H1 (cell line): ENCODE measurements around the gene RNASEH2A. TPM values are rescaled to one million over a fixed set of nuclear protein-coding genes. Genes with fewer than 3 reads are reported as not detected.
A peak's percentile ranks its signal among the peaks of the same experiment; 100 is the strongest.

Experiments
- CTCF ChIA-PET: fragments of 300-600 bp; sonication (Branson Sonifier 250); formaldehyde crosslinking; loops from one replicate; lab custom pipeline; 2021; ENCODE audit not compliant: partially characterized antibody; lab: Charles Lee
- POLR2A ChIA-PET: fragments of 300-600 bp; sonication (Branson Sonifier 250); formaldehyde crosslinking; loops from one replicate; lab custom pipeline; 2021; ENCODE audit warnings: inconsistent platforms; ENCODE audit not compliant: partially characterized antibody; lab: Charles Lee
- DNase-seq, 2 experiments: peaks; one replicate each; pipeline versions ENCODE4 v3.0.0 to v3.0.0-alpha.2; 2010 to 2022; ENCODE audit warnings: low spot score in 2 of 2, low read depth in 1 of 2, mixed read lengths in 1 of 2
- FAIRE-seq: peaks from 2 replicates; lab custom pipeline; 2011; peaks lifted over from hg19 to GRCh38; lab: Jason Lieb, UNC
- H2AFZ ChIP-seq: 2 replicates; pipeline ENCODE4 v1.8.1; 2012; ENCODE audit warnings: low read length, inconsistent platforms
- H2AK5ac ChIP-seq: 2 replicates; pipeline ENCODE4 v1.6.1; 2013; ENCODE audit warnings: low read depth, low read length
- H2BK120ac ChIP-seq: replicated peaks from 2 replicates; pipeline ENCODE3; 2013; ENCODE audit warnings: low read depth, low read length, inconsistent platforms
- H2BK12ac ChIP-seq: 2 replicates; pipeline ENCODE4 v1.6.1; 2013; ENCODE audit warnings: low read depth, low read length
- H2BK15ac ChIP-seq: 2 replicates; pipeline ENCODE4 v1.6.1; 2013; ENCODE audit warnings: low read length
- H2BK20ac ChIP-seq: 2 replicates; pipeline ENCODE4 v1.6.1; 2013; ENCODE audit warnings: low read length
- H2BK5ac ChIP-seq: 2 replicates; pipeline ENCODE4 v1.6.1; 2013; ENCODE audit warnings: low read depth, low read length
- H3K14ac ChIP-seq: 2 replicates; pipeline ENCODE4 v1.6.1; 2013; ENCODE audit warnings: inconsistent platforms; ENCODE audit not compliant: insufficient read length
- H3K18ac ChIP-seq: 2 replicates; pipeline ENCODE4 v1.6.1; 2013; ENCODE audit warnings: low read length; ENCODE audit errors: extremely low read depth
- H3K23ac ChIP-seq: 2 replicates; pipeline ENCODE4 v1.6.1; 2013; ENCODE audit warnings: inconsistent platforms; ENCODE audit not compliant: insufficient read length
- H3K23me2 ChIP-seq: 2 replicates; pipeline ENCODE4 v1.6.1; 2013; ENCODE audit warnings: low read depth, low read length
- H3K27ac ChIP-seq: 2 replicates; pipeline ENCODE4 v1.6.1; 2011; ENCODE audit warnings: low read depth, low read length, inconsistent platforms
- H3K27me3 ChIP-seq, 4 experiments: replicated peaks in 1 of 4; 1 replicate in 1 of 4; 2 replicates in 3 of 4; pipeline versions ENCODE4 v1.6.1 to v1.8.1; 2011 to 2013; ENCODE audit warnings: low read length in 3 of 4, mild to moderate bottlenecking in 3 of 4, inconsistent platforms in 2 of 4, mixed read lengths in 2 of 4, moderate library complexity in 1 of 4; ENCODE audit not compliant: control insufficient read depth in 3 of 4, insufficient read depth in 3 of 4; ENCODE audit errors: extremely low read depth in 1 of 4
- H3K36me3 ChIP-seq, 4 experiments: 2 replicates each; pipeline versions ENCODE4 v1.6.1 to v1.8.1; 2011 to 2013; ENCODE audit warnings: mild to moderate bottlenecking in 4 of 4, low read length in 3 of 4, moderate library complexity in 2 of 4, control low read depth in 1 of 4, inconsistent platforms in 1 of 4; ENCODE audit not compliant: insufficient read depth in 4 of 4, control insufficient read depth in 2 of 4
- H3K4ac ChIP-seq: replicated peaks from 2 replicates; pipeline ENCODE3; 2013; ENCODE audit warnings: low read length, low read depth, mixed read lengths, inconsistent platforms; ENCODE audit not compliant: insufficient read length
- H3K4me1 ChIP-seq, 4 experiments: replicated peaks in 1 of 4; 1 replicate in 1 of 4; 2 replicates in 3 of 4; pipeline versions ENCODE4 v1.6.1 to v1.8.1; 2011 to 2013; ENCODE audit warnings: low read length in 3 of 4, inconsistent platforms in 2 of 4, mixed read lengths in 1 of 4; ENCODE audit not compliant: insufficient read depth in 4 of 4, control insufficient read depth in 3 of 4
- H3K4me2 ChIP-seq, 2 experiments: 2 replicates each; pipeline versions ENCODE4 v1.6.1 to v1.8.1; 2011 to 2013; ENCODE audit warnings: low read depth in 2 of 2, low read length in 2 of 2, control low read depth in 1 of 2, inconsistent platforms in 1 of 2, mild to moderate bottlenecking in 1 of 2; ENCODE audit not compliant: insufficient read depth in 1 of 2
- H3K4me3 ChIP-seq, 4 experiments: fragments of 200-600, 300-600 bp in 1 of 4; sonication (generic), shearing (Covaris generic), sonication (Bioruptor Twin) in 1 of 4; 2 replicates each; pipeline versions ENCODE4 v1.5.1 to v1.8.1; 2011 to 2016; ENCODE audit warnings: low read length in 4 of 4, low read depth in 3 of 4, control low read depth in 2 of 4, inconsistent platforms in 2 of 4, mild to moderate bottlenecking in 2 of 4, mixed read lengths in 1 of 4, moderate library complexity in 1 of 4; ENCODE audit not compliant: insufficient read depth in 2 of 4; ENCODE audit errors: extremely low read depth in 1 of 4
- H3K56ac ChIP-seq: replicated peaks from 2 replicates; pipeline ENCODE3; 2013; ENCODE audit warnings: low read depth, mild to moderate bottlenecking, mixed read lengths, low read length, inconsistent platforms; ENCODE audit not compliant: insufficient read length
- H3K79me1 ChIP-seq: 2 replicates; pipeline ENCODE4 v1.6.1; 2013; ENCODE audit warnings: low read depth, low read length, control low read depth
- H3K79me2 ChIP-seq, 2 experiments: 2 replicates each; pipeline versions ENCODE4 v1.6.1 to v1.8.1; 2012 to 2013; ENCODE audit warnings: low read length in 2 of 2, mild to moderate bottlenecking in 2 of 2, inconsistent platforms in 1 of 2; ENCODE audit not compliant: insufficient read depth in 2 of 2, control insufficient read depth in 1 of 2
- H3K9ac ChIP-seq, 4 experiments: replicated peaks in 1 of 4; 1 replicate in 1 of 4; 2 replicates in 3 of 4; pipeline versions ENCODE4 v1.6.1 to v1.8.1; 2011 to 2013; ENCODE audit warnings: low read depth in 3 of 4, low read length in 3 of 4, control low read depth in 2 of 4, mild to moderate bottlenecking in 2 of 4, moderate library complexity in 2 of 4, inconsistent platforms in 1 of 4; ENCODE audit errors: extremely low read depth in 1 of 4
- H3K9me3 ChIP-seq, 2 experiments: 2 replicates each; pipeline versions ENCODE4 v1.6.1 to v1.8.1; 2012 to 2013; ENCODE audit warnings: mild to moderate bottlenecking in 2 of 2, moderate library complexity in 2 of 2, control low read depth in 1 of 2, inconsistent platforms in 1 of 2, low read depth in 1 of 2, low read length in 1 of 2, mixed read lengths in 1 of 2; ENCODE audit not compliant: insufficient read depth in 2 of 2
- H4K20me1 ChIP-seq, 2 experiments: replicated peaks in 1 of 2; 2 replicates each; pipeline versions ENCODE3 to v1.8.1; 2011 to 2013; ENCODE audit warnings: inconsistent platforms in 2 of 2, low read length in 2 of 2, mild to moderate bottlenecking in 1 of 2; ENCODE audit not compliant: insufficient read depth in 2 of 2, control insufficient read depth in 1 of 2
- H4K5ac ChIP-seq: 2 replicates; pipeline ENCODE4 v1.6.1; 2013; ENCODE audit warnings: low read length, low read depth, mixed read lengths, inconsistent platforms; ENCODE audit not compliant: insufficient read length
- H4K8ac ChIP-seq: 2 replicates; pipeline ENCODE4 v1.8.0; 2013; ENCODE audit warnings: mild to moderate bottlenecking, moderate library complexity, low read length, inconsistent platforms; ENCODE audit not compliant: insufficient read depth; ENCODE audit errors: extremely low read depth
- H4K91ac ChIP-seq: replicated peaks from 2 replicates; pipeline ENCODE3; 2013; ENCODE audit warnings: low read length, mixed read lengths, inconsistent platforms; ENCODE audit not compliant: insufficient read length
- BACH1 ChIP-seq: IDR thresholded peaks from 2 replicates; pipeline ENCODE4 v1.6.1; 2012; ENCODE audit warnings: low read length, improper control_type of control experiment
- CTCF ChIP-seq, 3 experiments: IDR thresholded peaks; 1 replicate in 2 of 3; 2 replicates in 1 of 3; pipeline versions ENCODE4 v1.5.1 to v1.6.1; 2011; ENCODE audit warnings: low read length in 3 of 3, mild to moderate bottlenecking in 3 of 3, inconsistent platforms in 2 of 3, low read depth in 1 of 3, moderate library complexity in 1 of 3; ENCODE audit not compliant: insufficient read depth in 1 of 3; ENCODE audit errors: control extremely low read depth in 1 of 3
- EZH2 ChIP-seq: fragments of 200-600 bp; sonication (generic); IDR thresholded peaks from 2 replicates; pipeline ENCODE4 v1.7.1; 2012; ENCODE audit warnings: low read depth, mild to moderate bottlenecking, moderate library complexity, low read length, inconsistent platforms; ENCODE audit not compliant: severe bottlenecking
- JUND ChIP-seq: IDR thresholded peaks from 2 replicates; pipeline ENCODE4 v1.6.1; 2011; ENCODE audit warnings: mild to moderate bottlenecking, improper control_type of control experiment, low read length
- NRF1 ChIP-seq: IDR thresholded peaks from 2 replicates; pipeline ENCODE4 v1.6.1; 2011; ENCODE audit warnings: mild to moderate bottlenecking, low read depth, low read length, improper control_type of control experiment
- POLR2A ChIP-seq, 2 experiments: IDR thresholded peaks; 1 replicate in 1 of 2; 2 replicates in 1 of 2; pipeline ENCODE4 v1.6.1; 2011; ENCODE audit warnings: low read depth in 2 of 2, low read length in 2 of 2, mild to moderate bottlenecking in 2 of 2; ENCODE audit errors: control extremely low read depth in 1 of 2
- RAD21 ChIP-seq, 2 experiments: IDR thresholded peaks in 1 of 2; conservative IDR thresholded peaks in 1 of 2; 2 replicates each; pipeline ENCODE4 v1.6.1; 2011; ENCODE audit warnings: low read depth in 2 of 2, low read length in 2 of 2, improper control_type of control experiment in 1 of 2, inconsistent platforms in 1 of 2, mild to moderate bottlenecking in 1 of 2, moderate library complexity in 1 of 2
- SIRT6 ChIP-seq: IDR thresholded peaks from one replicate; pipeline ENCODE4 v1.7.1; 2012; ENCODE audit warnings: low read length, inconsistent platforms
- SRF ChIP-seq: IDR thresholded peaks from 2 replicates; pipeline ENCODE4 v1.6.1; 2011; ENCODE audit warnings: mild to moderate bottlenecking, low read depth, low read length, moderate library complexity
- TBP ChIP-seq: IDR thresholded peaks from 2 replicates; pipeline ENCODE4 v1.6.1; 2011; ENCODE audit warnings: low read depth, low read length, improper control_type of control experiment
- YY1 ChIP-seq: IDR thresholded peaks from 2 replicates; pipeline ENCODE4 v1.6.1; 2011; ENCODE audit warnings: low read depth, mild to moderate bottlenecking, low read length
- WGBS, 2 experiments: shearing (Covaris generic) in 1 of 2; methylation state at CpG; one replicate each; pipeline versions ENCODE4 v1.1.6 to v1.1.7; 2013 to 2015; ENCODE audit warnings: low lambda C conversion rate in 2 of 2, mixed read lengths in 2 of 2, inconsistent platforms in 1 of 2, low coverage in 1 of 2, missing lambda C conversion rate in 1 of 2; ENCODE audit not compliant: insufficient replicate concordance in 2 of 2, insufficient coverage in 1 of 2, insufficient read length in 1 of 2; ENCODE audit errors: extremely low coverage in 1 of 2, missing lambda C conversion rate in 1 of 2; 5-methylcytosine and 5-hydroxymethylcytosine counted together
- polyA plus RNA-seq, 7 experiments: library from polyadenylated mRNA; depleted of rRNA in 3 of 7; stranded (reverse) in 5 of 7; unstranded in 2 of 7; fragments of >200 nt in 5 of 7; fragments of 200-250 nt in 2 of 7; gene quantifications; 1 replicate in 5 of 7; 2 replicates in 1 of 7; 4 replicates in 1 of 7; pipeline versions ENCODE4 v1.2.1 to v1.2.3, GENCODE V29; 2011 to 2013; ENCODE audit warnings: missing spikeins in 2 of 7, mixed read lengths in 2 of 7
- total RNA-seq: library from RNA; stranded (reverse); fragmentation: NEBNext Ultra II Directional; extraction: Animal tissue kit (Norgen Biotek cat#: 25700); gene quantifications from 2 replicates; pipeline ENCODE4 v1.2.1, GENCODE V29; 2021
- TF ChIP-seq, protein P1 (sequence below): IDR thresholded peaks from 2 replicates; pipeline ENCODE4 v1.6.1; 2012; ENCODE audit warnings: inconsistent platforms

The RNASEH2A gene
- total and polyA plus RNA-seq, 2 of the 8 experiments (the other 6 are each of a cell fraction or from before 2014, with no cell fraction given) = 67.5 to 120 TPM

DNA sequence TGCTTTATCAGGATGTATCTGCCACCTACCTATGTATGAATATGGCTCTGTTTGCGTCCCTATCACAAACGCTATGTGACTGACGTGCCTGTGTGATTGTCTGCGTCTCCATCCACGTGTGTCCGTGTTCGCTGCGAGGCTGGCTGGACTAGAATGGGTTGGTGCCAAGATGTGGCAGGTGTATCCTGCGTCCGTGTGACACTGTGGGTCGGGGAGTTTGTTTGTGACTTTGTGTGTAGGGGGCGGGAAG lies 24.3 kb upstream of the RNASEH2A start:
- H3K4me2 ChIP-seq = peak overlapping the region; percentile 51 to 98
- peak overlapping the region; percentile 27 for H4K5ac ChIP-seq
- H2BK15ac ChIP-seq = peak overlapping the region; percentile 95
- H2BK12ac ChIP-seq = peak overlapping the region; percentile 56
- H3K36me3 ChIP-seq = no peaks in the 10 kb centered on the region
- H3K79me2 ChIP-seq = no peaks in the 10 kb centered on the region
- H3K27me3 ChIP-seq = no peaks in the 10 kb centered on the region
- H2AFZ ChIP-seq = no peak overlapping the region
- H3K23ac ChIP-seq = no peak overlapping the region
- peak overlapping the region; percentile 86 for H3K18ac ChIP-seq
- 0 out of 2 replicates have a peak overlapping the region, but pooled peaks have one; percentile 20 for H2BK5ac ChIP-seq
- no peak overlapping the region for H3K9ac ChIP-seq
- H2BK20ac ChIP-seq = peak overlapping the region; percentile 53; the same call in 1 of the 2 replicates
- H4K20me1 ChIP-seq = peaks cover 0 to 1% of the 10 kb centered on the region in 2 experiments
- H3K23me2 ChIP-seq = peaks cover 27% of the 10 kb centered on the region; the same call in 1 of the 2 replicates
- no peak overlapping the region for H3K27ac ChIP-seq
- no peak overlapping the region for H3K14ac ChIP-seq
- peak overlapping the region; percentile 37 for H4K91ac ChIP-seq
- no peak overlapping the region for H3K56ac ChIP-seq
- peak overlapping the region; percentile 38 to 77 (median 54); a peak in 7 of 8 replicates for H3K4me3 ChIP-seq
- FAIRE-seq (no peak), DNase-seq (no peak)
- peaks cover 13 to 30% (median 19%) of the 10 kb centered on the region in 4 experiments for H3K4me1 ChIP-seq
- 65% methylated on average over 12 of the region's 12 CpGs; no CpG with 5 or more reads in 1 of the 2 experiments for WGBS, 2 experiments
- H2BK120ac ChIP-seq = peak overlapping the region; percentile 4
- ChIA-PET CTCF (interaction anchor here (1.2 to 9.3 kb wide), 2 partner anchors 14 to 53 kb away, joined by 4 to 277 read pairs; partner anchors contain the start of gene JUNB), POLR2A (interaction anchor here (1.0 to 16.6 kb wide), 4 partner anchors 15 to 101 kb away, joined by 3 to 317 read pairs (median 4); partner anchors contain the start of genes DHPS, JUNB, PRDX2 and RTBDN)
- no peaks in the 10 kb centered on the region; the same call in 1 of the 2 replicates for H3K79me1 ChIP-seq
- peak overlapping the region; percentile 76; the same call in 1 of the 2 replicates for H2AK5ac ChIP-seq
- no peaks in the 10 kb centered on the region for H3K9me3 ChIP-seq
- H4K8ac ChIP-seq = peak overlapping the region; percentile 76; the same call in 1 of the 2 replicates
- no peak overlapping the region for H3K4ac ChIP-seq
- no peak for TF ChIP-seq JUND
- TF ChIP-seq CTCF (IDR thresholded peaks at IDR 0.05; ENCODE audit: control extremely low read depth in 1 of 3, insufficient read depth in 1 of 3, low read depth in 1 of 3, low read length in 3 of 3) = no peak
- TF ChIP-seq, protein P1, sequence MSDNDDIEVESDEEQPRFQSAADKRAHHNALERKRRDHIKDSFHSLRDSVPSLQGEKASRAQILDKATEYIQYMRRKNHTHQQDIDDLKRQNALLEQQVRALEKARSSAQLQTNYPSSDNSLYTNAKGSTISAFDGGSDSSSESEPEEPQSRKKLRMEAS = no peak
- TF ChIP-seq SIRT6 = no peak
- TF ChIP-seq TBP = no peak
- TF ChIP-seq RAD21 (IDR thresholded peaks at IDR 0.05 in 1 of 2, conservative IDR thresholded peaks at IDR 0.05 in 1 of 2; ENCODE audit: low read depth in 2 of 2, low read length in 2 of 2) = no peak
- no peak for TF ChIP-seq BACH1
- TF ChIP-seq YY1 = no peak
- TF ChIP-seq EZH2 = no peak
- no peak for TF ChIP-seq NRF1
- no peak for TF ChIP-seq SRF
- no peak for TF ChIP-seq POLR2A (IDR thresholded peaks at IDR 0.05; ENCODE audit: control extremely low read depth in 1 of 2, low read depth in 2 of 2, low read length in 2 of 2)
